CD4-positive, alpha-beta T cell treated with Interleukin-6 for 4 hours (primary cell): ENCODE data around the gene NEUROD1.
"Not testable (repeated sequence)": the region's sequence is repeated elsewhere in the genome, so short reads cannot be mapped to it uniquely, and the experiment has no call there.

Experiments used
- DNase-seq: peaks from one replicate; pipeline ENCODE4 v3.0.0-alpha.2; 2020; ENCODE audit warnings: mixed read lengths

The NEUROD1 gene

DNA sequence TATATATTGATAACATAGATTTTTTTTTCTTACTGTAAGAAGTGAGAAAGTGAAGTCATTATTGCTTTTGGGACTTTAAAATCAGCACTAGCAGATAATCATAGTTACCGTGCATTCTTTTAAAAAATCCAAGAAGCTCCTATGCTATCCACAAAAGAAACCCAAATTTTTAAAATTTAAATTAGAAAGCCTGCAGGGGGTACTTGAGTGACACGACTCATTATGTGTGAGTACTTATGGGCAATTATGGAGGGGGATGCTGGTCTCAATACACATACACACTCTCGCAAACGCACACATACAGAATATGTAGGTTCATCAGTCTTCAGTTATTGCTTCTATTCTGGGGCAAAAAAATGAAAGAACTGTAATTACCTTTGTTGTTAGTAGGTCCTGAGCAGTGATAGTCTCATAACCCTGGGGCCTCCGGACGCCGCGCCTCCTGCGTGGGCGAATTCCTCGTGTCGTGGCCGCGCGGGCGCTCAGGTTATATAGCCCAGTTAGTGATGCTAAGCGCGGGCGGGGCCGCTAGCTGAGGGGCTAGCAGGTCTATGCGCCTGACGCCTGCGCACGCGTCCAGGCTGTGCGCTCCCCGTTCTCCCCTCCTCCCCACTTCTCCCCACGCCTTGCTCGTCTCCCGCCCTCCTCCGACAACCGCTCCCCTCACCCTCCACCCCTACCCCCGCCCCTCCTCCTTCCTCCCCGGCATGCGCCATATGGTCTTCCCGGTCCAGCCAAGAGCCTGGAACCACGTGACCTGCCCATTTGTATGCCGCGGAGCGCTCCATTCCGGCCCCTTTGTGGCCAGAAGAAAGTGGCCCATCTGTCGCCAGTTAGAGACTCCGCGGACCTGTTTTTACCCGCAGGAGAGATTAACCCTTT is at the start of gene NEUROD1:
Gene NEUROD1, minus strand, starts transcription at position 463 of the 882 bp plus-strand sequence. CDS start 1,657 bp downstream, outside the sequence.
- DNase-seq: no peak

DNA sequence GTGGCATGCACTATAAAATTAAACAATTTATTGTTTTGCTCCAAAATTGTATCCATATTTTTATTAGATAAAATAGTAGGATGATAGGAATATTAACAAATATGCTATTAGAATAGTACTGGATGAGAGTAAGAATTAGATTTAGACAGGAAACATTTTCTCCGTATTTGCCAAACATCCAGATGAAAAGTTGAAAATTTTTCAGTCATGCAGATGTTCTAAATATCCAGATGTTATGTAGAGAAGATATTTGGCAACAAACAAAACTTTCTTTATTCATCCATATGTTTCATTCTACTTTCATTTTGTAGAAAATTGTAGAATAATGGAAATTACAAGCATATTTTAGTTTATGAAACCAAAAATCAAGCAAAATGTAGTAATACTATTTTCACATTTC is 45.2 kb upstream of the NEUROD1 start:
- no peak for DNase-seq

DNA sequence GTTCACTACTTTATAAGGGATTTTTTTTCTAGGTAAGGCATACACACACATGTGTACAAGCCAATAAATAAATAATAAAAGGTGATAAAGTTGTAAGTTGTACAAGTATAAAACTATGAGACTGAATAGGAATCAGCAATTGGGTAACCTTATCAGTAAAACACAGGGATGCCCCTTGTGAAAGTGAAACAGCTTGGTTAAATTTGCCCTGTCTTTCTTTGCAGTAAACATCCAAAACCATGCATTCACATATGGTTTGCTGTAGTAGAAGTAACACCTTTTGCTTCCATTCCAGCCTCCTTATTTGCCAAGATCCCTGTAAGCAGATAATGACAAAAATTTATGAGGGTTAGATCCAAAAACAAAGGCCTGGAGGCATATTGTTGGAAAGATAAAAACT is 44.3 kb upstream of the NEUROD1 start:
- no peak for DNase-seq

DNA sequence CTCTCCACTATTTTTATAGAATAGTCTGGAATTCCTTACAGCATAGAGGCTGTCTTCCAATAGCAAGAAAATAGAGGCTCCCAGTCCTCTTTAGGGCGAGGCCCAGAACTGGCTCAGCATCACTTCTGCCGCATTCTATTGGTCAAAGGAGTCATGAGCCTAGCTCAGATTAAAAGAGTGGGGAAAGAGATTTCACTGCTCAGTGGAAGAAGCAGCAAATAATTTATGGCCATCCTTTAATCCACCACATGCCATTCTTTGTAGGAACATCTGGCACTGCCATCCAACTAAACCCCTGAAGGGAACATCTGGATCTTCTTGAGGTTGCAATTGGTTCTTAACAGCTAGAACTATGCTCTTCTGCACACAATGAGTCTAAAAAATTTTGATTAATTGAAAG is 43.4 kb upstream of the NEUROD1 start:
- DNase-seq: no peak

DNA sequence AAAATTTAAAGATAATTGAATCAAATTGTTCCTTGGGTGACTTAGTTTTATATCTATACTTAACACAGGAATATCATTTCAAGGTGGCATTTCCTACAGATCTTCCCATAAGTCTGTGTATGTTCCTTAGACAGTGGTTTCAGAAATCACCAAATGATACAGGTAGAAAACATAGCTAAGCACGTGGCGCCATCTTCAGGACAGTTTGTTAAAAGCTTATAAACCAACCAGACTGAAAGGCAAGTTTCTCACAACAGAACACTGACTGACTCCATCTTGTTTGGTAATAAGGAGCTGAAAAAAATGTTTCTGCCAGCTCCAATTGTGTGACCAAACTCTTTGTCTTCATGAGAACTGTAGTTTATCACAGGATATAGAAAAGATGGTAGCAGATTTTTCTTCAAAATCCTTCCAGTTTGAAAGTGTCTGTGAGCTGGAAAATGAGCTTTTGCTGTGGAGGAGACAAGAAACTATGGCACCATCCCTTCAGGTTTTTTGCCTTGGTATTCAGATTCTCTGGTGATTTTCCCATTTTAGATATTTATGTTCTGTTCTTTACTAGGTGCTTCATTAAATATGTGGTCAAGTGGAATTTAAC is 34.8 kb upstream of the NEUROD1 start:
- DNase-seq: peak; percentile 78

DNA sequence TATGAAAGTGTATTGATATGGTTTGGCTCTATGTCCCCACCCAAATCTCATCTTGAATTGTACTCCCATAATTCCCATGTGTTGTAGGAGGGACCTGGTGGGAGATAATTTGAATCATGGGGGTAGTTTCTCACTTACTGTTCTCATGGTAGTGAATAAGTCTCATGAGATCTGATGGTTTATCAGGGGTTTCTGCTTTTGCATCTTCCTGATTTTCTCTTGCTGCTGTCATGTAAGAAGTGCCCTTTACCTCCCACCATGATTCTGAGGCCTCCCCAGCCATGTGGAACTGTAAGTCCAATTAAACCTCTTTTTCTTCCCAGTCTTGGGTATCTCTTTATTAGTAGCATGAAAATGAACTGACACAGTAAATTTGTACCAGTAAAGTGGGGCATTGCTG is 30.7 kb upstream of the NEUROD1 start:
- not testable (repeated sequence) for DNase-seq

DNA sequence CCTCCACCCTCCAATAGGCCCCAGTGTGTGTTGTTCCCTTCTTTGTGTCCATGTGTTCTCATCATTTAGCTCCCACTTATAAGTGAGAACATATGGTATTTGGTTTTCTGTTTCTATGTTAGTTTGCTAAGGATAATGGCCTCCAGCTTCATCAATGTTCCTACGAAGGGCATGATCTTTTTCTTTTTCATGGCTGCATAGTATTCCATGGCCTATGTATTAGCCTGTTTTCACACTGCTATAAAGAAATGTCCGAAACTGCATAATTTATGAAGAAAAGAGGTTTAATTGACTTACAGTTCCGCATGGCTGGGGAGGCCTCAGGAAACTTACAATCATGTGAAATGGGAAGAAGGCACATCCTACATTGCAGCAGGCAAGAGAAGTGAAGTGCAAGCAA is 22.2 kb upstream of the NEUROD1 start:
- not testable (repeated sequence) for DNase-seq

DNA sequence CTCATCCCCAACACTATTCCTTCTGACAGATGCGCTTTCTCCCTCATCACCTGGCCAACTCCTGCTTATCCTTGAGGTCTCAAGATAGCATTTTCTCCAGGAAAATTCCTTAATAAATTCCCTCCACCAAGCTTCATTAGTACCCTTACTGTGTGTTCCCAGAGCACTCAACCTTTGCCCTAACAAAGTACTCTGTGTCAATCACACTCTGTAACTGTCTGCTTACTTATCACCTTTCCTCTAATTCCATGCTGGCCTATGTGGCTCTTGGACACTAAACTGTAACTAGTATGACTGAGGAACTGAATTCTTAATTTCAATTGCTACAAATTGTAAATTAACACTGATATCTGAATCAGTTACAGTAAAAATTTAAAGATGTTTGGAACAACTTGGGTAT is 17.9 kb upstream of the NEUROD1 start:
- no peak for DNase-seq

DNA sequence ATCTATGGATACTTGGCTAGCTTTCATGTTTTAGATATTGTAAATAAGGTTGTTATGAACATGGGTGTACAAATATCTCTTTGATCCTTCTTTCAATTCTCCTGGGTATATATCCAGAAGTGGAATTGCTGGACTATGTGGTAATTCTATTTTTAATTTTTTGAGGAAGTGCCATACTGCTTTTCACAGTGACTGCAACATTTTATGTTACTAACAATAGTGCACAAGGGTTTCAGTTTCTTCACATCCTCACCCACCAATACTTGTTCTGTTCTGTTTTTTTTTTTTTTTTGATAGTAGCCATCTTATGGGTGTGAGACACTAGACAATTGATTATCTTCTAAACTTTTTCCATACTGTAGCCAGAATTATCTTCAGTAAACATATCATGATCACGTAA is 17.3 kb upstream of the NEUROD1 start:
- no peak for DNase-seq

DNA sequence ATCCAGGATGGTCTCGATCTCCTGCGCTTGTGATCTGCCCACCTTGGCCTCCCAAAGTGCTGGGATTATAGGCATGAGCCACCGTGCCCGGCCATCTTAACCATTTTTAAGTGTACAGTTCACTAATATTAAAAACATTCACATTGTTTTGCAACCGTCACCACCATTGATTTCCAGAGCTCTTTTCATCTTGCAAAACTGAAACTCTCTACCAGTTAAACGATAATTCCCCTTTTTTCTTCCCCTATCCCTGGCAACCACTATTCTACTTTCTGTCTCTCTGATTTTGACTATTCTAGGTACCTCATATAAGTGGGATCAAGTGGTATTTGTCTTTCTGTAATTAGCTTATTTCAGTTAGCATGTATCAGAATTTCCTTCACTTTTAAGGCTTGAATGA is 16.8 kb upstream of the NEUROD1 start:
- no peak for DNase-seq

DNA sequence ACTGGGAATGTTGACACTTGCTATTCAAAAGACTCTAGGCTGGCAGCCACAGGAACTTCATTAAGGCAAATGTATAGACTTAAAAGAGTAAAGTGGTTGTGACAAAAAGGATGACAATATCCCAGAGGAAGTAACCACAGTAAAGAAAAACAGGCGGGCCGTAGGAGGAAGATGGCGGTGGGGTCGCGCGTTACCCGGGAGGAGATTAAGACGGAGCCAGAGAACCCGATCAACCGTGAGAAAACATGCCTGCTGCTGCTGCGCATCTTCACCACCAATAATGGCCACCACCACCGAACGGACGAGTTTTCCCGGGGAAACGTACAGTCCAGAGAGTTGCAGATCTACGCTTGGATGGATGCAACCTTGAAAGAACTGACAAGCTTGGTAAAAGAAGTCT is 14.0 kb upstream of the NEUROD1 start:
- no peak for DNase-seq

DNA sequence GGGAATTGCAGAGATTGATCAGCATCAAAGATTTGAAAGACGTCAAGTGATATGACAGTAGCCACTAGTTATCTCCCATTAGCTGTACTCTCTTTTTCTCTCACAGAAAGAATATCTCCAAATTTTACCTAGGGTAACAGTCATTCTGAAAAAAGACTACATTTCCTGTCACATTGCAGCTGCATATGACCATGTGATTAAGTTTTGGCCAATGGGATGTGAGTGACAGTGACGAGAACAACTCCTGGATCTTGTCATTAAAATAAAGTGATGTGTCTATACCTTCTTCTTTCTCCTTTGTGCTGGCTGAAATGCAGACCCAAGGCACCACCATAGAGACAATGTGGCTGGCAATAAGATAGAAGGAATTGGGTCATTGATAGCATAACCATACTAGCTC is 10.5 kb upstream of the NEUROD1 start:
- DNase-seq: no peak

DNA sequence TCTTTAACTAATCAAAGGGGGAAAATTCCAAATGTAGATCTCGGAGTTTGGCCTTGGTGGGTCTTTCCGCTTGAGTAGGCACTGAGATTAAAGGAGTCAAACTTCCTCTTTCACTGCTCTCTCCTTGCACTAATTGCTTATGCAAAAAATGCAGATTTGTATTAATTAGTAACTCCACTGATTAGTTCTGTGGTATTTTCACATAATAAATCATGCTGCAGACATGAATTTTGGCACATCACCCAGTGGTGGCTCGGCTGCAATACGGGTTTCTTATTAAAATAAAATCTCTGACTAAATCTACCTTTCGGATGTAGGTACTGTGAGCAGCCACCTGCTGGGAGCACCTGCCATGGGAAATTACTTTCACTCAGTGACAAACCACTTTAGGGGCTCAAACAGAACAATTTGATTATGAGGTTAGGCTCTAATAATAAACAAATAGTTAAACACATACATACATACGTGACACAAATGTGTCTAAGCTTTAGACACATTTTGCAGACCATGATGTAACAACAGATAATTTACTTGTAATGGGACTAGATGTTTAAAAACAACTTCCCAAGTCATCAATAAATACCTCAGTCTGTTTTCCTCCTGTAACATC is 6.4 kb upstream of the NEUROD1 start:
- DNase-seq: no peak

DNA sequence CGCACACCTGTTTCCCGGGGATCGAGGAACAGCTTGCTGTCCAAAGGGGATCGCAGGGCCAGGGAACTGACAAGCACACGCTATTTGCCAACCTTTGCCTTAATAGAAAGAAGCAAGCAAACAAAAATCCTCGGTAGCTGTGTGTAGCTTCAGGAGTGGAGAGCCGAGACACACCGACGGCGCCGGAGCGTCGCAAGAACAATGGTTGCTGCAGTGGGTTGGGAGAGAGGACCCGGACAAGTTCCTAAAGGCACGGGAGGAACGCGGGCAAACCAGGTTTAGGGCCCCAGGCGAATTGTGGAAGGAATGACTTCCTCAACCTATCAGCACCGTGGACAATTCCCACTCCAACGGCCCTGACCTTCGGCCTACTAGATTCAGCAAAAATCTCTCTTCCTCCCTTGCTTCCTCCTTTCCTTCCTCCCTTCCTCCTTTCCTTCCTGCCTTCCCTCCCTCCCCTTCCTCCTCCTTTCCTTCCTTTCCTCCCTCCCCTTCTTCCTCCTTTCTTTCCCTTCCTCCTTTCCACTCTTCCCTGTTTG is 4.9 kb upstream of the NEUROD1 start:
- DNase-seq: no peak

DNA sequence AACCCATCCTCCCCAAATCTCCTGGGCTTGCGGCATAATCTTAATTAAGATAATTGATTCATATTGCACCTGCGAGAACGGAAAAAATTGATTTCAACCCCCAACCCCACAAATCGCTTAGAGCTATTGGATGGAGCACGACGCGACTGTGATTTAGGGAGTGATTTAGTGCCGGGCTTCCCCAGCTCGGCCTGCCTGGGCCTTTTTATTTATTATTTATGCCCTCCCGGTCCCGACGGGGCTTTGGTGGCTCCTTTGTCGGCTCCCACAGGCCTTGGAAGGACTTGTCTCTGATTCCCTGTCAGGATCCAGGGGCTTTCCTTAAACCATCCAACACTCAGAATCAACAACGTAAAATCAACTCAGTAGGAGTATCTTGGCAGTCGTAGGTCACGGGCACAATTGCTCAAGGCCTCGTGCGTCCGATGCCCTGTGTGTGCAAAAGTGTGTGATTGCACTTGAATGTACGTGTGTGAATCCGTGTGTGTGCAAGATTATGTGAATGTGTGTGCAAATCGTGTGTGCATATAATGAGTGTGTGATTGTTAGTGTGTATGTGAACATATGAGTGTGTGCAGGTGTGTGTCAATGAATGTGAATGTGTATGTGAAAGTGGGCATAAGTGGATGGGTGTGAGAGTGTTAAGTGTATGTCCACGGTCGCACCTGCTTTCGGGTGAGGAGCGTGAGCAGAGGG is 4.3 kb upstream of the NEUROD1 start:
- DNase-seq: no peak

DNA sequence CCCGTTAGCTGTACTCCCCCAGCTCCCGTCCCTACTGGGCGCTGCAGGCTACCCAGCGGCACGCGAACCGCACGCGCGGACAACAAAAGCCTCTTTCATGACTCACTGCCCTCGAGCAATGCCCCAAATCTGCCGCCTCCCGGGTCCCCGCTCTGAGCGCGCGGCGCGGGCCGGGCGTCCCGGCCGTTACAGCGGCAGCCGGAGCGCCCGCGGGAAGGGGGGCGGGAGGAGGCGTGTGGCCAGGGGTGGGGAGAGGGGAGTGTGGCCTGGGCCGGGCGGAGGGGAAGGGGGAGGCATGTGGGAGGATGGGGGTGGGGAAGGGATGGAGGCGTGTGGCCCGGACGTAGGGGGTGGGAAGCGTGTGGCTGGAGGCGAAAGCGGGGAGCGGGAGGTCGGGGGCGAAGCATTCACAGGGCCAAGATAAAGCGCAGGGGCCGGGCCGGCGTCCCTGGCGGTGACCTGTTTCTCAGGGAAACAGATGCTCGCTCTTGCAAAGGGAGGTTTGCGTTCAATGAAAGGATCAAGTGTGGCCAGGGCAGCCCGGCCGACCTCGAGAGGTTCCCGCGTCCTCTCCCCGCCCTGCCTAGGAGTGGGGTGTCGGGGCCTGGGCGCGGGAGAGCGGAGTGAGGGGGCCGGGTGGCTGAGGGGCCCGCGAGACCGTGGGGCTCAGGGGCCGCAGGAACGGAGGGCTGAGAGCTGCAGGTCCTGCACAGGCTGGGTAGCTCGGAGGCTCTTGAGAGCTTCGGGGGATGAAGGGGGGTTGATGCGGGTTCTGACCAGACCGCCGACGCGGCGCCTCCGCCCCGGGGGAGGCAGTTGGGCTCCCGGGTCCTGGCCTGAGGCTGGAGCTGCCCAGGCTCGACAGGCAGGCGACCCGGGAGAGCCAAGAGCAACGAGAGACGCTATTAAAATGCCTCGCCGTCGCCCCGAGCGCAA is 3.5 kb upstream of the NEUROD1 start:
- no peak for DNase-seq

DNA sequence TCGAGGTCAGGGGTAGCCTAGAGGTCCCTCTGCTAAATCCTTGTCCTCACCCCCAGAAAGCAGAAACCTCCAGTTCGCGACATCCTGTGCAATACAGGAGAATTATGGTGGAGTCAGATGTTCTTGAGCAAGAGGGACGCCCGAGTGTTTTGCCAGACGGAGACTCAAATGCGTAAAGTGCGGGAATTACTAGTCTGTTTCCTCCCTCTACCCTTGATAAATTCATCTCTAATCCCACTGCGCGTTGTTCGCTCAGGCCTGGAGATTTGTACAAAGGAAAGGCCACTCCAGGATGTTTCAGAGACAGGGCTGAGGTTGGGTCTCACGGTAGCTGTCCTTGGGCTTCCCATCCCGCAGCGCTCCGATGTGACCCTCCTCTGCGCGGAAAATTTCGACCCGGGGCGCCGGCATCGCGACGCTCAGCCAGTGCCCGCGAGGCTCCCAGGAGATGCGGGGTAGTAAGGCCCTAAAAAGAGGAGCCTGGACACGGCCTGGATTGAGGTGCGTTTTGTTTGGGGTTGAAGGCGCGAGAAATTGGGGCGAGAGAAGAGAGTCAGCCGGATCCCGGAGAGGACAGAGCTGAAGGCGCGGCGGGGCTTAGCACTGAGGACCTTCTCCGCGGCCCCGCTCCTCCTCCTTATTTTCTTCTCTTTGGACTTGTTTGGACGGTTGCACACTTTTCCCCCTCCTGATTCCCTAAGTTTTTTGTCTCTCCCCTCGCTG is 2.6 kb upstream of the NEUROD1 start:
- DNase-seq: no peak

DNA sequence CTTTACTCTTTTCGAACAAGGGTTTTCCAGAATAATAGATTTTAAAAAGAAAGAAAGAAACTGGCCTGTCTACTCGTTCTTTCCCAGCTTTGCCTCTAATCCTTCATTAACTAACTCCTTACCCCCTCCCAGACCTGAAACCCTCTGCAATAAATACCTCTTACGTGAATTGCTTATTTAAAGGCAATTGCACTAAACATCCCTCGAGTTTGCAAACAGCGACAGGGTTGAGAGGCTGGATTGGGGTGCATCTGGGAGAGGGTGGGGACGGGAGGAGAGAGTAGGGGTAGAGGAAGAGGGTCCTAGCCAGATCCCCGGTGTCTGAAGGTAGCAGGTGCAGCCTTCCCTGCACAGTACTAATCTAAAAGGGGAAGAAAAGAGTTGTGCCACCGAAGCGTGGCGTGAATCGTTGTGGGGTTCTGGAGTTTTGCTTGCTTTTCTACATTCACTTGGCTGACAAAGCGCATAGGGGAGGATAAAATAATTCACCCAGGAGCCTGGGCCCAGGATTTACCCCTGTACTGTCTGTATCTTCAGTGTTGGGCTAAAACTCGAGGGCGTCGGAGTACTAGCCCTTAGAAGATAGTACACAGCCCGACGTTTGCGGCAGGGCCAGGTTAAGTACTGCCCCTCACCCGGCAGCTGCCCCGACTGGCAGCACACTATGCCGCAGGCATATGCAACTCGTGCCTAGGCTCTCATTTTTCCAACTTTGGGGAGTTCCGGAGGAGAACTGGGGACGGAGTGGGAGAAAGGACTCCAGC is 1.9 kb upstream of the NEUROD1 start:
- DNase-seq: no peak

DNA sequence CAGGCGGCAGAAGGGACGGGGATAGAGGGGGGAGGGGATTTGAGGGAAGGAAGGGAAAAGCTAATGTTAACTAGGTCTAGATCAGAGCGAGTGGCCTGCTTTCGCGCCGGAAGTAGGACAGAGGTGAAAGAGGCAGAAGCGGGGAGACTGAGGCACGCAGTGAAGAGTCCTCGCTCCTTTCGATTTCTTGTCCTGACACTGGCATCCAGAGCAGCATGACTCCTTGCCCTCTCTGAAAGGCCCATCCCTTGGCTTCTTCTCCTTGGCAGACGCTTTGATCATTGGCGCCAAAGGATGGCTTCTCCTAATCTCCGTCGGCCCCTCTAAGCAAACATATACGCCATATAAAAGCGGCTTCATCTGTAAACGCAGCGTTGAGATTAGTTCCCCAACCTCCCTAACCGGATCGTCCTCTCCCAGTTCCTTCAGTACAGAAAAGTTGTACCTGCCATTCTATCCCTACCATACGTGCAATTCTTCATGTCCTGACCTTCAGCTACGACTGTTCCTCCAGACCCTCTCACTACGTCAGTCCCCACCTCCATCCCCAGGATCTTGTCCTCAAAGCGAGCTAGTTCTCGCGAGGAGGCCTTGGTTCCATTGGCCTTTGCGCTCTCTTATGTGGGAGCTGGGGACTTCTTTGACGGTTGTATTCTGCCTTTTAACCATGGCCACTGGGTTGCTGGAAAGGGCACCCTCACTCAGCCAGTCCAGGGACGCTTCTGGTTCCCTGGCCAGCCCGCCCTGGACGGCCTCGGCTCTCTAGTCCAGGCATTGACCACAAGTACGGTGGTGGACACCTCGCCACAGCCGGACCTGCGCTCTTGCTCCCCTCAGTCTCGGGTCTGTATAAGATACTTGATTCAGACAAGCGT is 857 bp upstream of the NEUROD1 start:
- DNase-seq: no peak
